HepG2 (cell line): ENCODE results near the gene DLAT. TPM values are rescaled to one million over a fixed set of nuclear protein-coding genes. Genes with fewer than 3 reads are reported as not detected.
A peak's percentile ranks its signal among the peaks of the same experiment; 100 is the strongest.

ENCODE experiments used
- ATAC-seq: fragments of 200-7000 bp; cut with Tn5 transposase; 3 replicates; pipeline ENCODE4 v1.9.1; 2020; ENCODE audit warnings: mild to moderate bottlenecking, moderate library complexity
- BruUV-seq: library from RNA; stranded (reverse); fragments of 400-500 nt; replicated peaks from 2 replicates; lab custom pipeline; 2021; lab: Mats Ljungman, UMichigan
- CTCF ChIA-PET: fragments of 300-600 bp; formaldehyde crosslinking; extraction: SDS; loops from one replicate; lab custom pipeline; 2021; ENCODE audit warnings: low total read pairs, inconsistent platforms, low intra/inter-chr PET ratio; lab: Yijun Ruan, JAX
- POLR2A ChIA-PET: fragments of 350-600 bp; sonication (Branson Sonifier 250); formaldehyde crosslinking; loops from one replicate; lab custom pipeline; 2020; ENCODE audit warnings: antibody characterized with exemption, inconsistent platforms; lab: Yijun Ruan, JAX
- DNase-seq: peaks from one replicate; pipeline ENCODE4 v3.0.0-alpha.2; 2015; ENCODE audit warnings: low spot score
- FAIRE-seq: peaks from 3 replicates; lab custom pipeline; 2011; peaks lifted over from hg19 to GRCh38; lab: Jason Lieb, UNC
- H2AFZ ChIP-seq: one replicate; pipeline ENCODE4 v1.6.1; 2011; ENCODE audit warnings: low read length, inconsistent platforms
- H3K27ac ChIP-seq: fragments of 300-600 bp; 3 replicates; pipeline ENCODE4 v1.8.0; 2011; ENCODE audit warnings: mixed run types, mild to moderate bottlenecking, mixed read lengths, low read length, inconsistent platforms; ENCODE audit not compliant: insufficient read depth; ENCODE audit errors: extremely low read length
- H3K27me3 ChIP-seq, 2 experiments: fragments of 200-600 bp in 1 of 2; 2 replicates in 1 of 2; 3 replicates in 1 of 2; pipeline versions ENCODE4 v1.6.0 to v1.8.0; 2011; ENCODE audit warnings: low read length in 2 of 2, mild to moderate bottlenecking in 2 of 2, moderate library complexity in 2 of 2, inconsistent platforms in 1 of 2; ENCODE audit not compliant: insufficient read depth in 2 of 2, control insufficient read depth in 1 of 2
- H3K36me3 ChIP-seq, 2 experiments: fragments of 200-600 bp in 1 of 2; replicated peaks in 1 of 2; 2 replicates in 1 of 2; 3 replicates in 1 of 2; pipeline versions ENCODE4 v1.5.1 to v1.8.0; 2011; ENCODE audit warnings: low read length in 2 of 2, inconsistent platforms in 1 of 2; ENCODE audit not compliant: insufficient read depth in 2 of 2, control insufficient read depth in 1 of 2
- H3K4me1 ChIP-seq: 2 replicates; pipeline ENCODE4 v1.5.1; 2012; ENCODE audit warnings: low read length, inconsistent platforms; ENCODE audit not compliant: insufficient read depth
- H3K4me2 ChIP-seq: 2 replicates; pipeline ENCODE4 v1.6.0; 2011; ENCODE audit warnings: low read depth, low read length, inconsistent platforms
- H3K4me3 ChIP-seq, 3 experiments: fragments of 200-600 bp in 1 of 3; sonication (generic), shearing (Covaris generic) in 1 of 3; replicated peaks in 1 of 3; 2 replicates each; pipeline ENCODE4 v1.5.1; 2011 to 2016; ENCODE audit warnings: low read length in 3 of 3, inconsistent platforms in 2 of 3, low read depth in 2 of 3, mild to moderate bottlenecking in 2 of 3, control low read depth in 1 of 3, mixed read lengths in 1 of 3; ENCODE audit not compliant: insufficient read depth in 1 of 3
- H3K79me2 ChIP-seq: one replicate; pipeline ENCODE4 v1.6.1; 2011; ENCODE audit warnings: low read length, inconsistent platforms; ENCODE audit not compliant: insufficient read depth
- H3K9ac ChIP-seq: 2 replicates; pipeline ENCODE4 v1.6.0; 2011; ENCODE audit warnings: mild to moderate bottlenecking, low read depth, low read length, inconsistent platforms; ENCODE audit not compliant: insufficient read depth
- H3K9me3 ChIP-seq: 2 replicates; pipeline ENCODE4 v1.5.1; 2012; ENCODE audit warnings: mild to moderate bottlenecking, low read length
- H4K20me1 ChIP-seq: 2 replicates; pipeline ENCODE4 v1.6.0; 2011; ENCODE audit warnings: inconsistent platforms, mild to moderate bottlenecking, low read length, moderate library complexity; ENCODE audit not compliant: insufficient read depth
- BHLHE40 ChIP-seq: IDR thresholded peaks from 2 replicates; pipeline ENCODE4 v1.6.1; 2011; ENCODE audit warnings: low read length, improper control_type of control experiment
- CBFB ChIP-seq: sonication (generic); formaldehyde crosslinking; IDR thresholded peaks from 2 replicates; pipeline ENCODE4 v1.4.0; 2020; ENCODE audit warnings: missing genetic modification reagents
- DRAP1 ChIP-seq: IDR thresholded peaks from 2 replicates; pipeline ENCODE4 v1.6.1; 2016; ENCODE audit warnings: missing genetic modification reagents, missing compliant biosample characterization
- EHMT2 ChIP-seq: fragments of 200-600 bp; sonication (generic); IDR thresholded peaks from 2 replicates; pipeline ENCODE4 v1.7.0; 2017; ENCODE audit warnings: antibody characterized with exemption, low read depth, low read length, borderline replicate concordance
- ETS1 ChIP-seq: sonication (generic); formaldehyde crosslinking; IDR thresholded peaks from 2 replicates; pipeline ENCODE4 v1.4.0; 2020; ENCODE audit warnings: missing genetic modification reagents
- HMG20A ChIP-seq: IDR thresholded peaks from 2 replicates; pipeline ENCODE4 v1.6.1; 2016; ENCODE audit warnings: borderline replicate concordance
- HNF4G ChIP-seq, 2 experiments: sonication (generic) in 1 of 2; formaldehyde crosslinking in 1 of 2; IDR thresholded peaks; 2 replicates each; pipeline versions ENCODE4 v1.4.0 to v1.6.1; 2011 to 2020; ENCODE audit warnings: borderline replicate concordance in 2 of 2, low read depth in 2 of 2, mild to moderate bottlenecking in 2 of 2, low read length in 1 of 2, missing genetic modification reagents in 1 of 2, moderate library complexity in 1 of 2
- JUN ChIP-seq: sonication (generic); formaldehyde crosslinking; IDR thresholded peaks from 2 replicates; pipeline ENCODE4 v1.4.0; 2020; ENCODE audit warnings: mild to moderate bottlenecking, missing genetic modification reagents
- MAZ ChIP-seq, 2 experiments: sonication (generic) in 1 of 2; formaldehyde crosslinking in 1 of 2; IDR thresholded peaks; 2 replicates each; pipeline versions ENCODE4 v1.5.0 to v1.6.1; 2012 to 2020; ENCODE audit warnings: low read depth in 2 of 2, mild to moderate bottlenecking in 2 of 2, borderline replicate concordance in 1 of 2, improper control_type of control experiment in 1 of 2, low read length in 1 of 2, missing genetic modification reagents in 1 of 2, moderate library complexity in 1 of 2
- MEIS2 ChIP-seq: sonication (generic); formaldehyde crosslinking; IDR thresholded peaks from 2 replicates; pipeline ENCODE4 v1.9.0; 2021; ENCODE audit warnings: mild to moderate bottlenecking, missing genetic modification reagents
- SMC3 ChIP-seq: IDR thresholded peaks from 2 replicates; pipeline ENCODE4 v1.6.1; 2011; ENCODE audit warnings: low read length, improper control_type of control experiment
- TP53 ChIP-seq: sonication (generic); formaldehyde crosslinking; conservative IDR thresholded peaks from 2 replicates; pipeline ENCODE4 v1.4.0; 2020; ENCODE audit warnings: missing genetic modification reagents
- ZBTB7A ChIP-seq: sonication (generic); formaldehyde crosslinking; IDR thresholded peaks from 2 replicates; pipeline ENCODE4 v1.8.0; 2022; ENCODE audit warnings: mild to moderate bottlenecking, missing genetic modification reagents
- ZBTB8A ChIP-seq: sonication (generic); formaldehyde crosslinking; IDR thresholded peaks from 2 replicates; pipeline ENCODE4 v1.4.0; 2020; ENCODE audit warnings: mild to moderate bottlenecking, low read depth, missing genetic modification reagents, borderline replicate concordance
- ZNF224 ChIP-seq: sonication (generic); formaldehyde crosslinking; IDR thresholded peaks from 2 replicates; pipeline ENCODE4 v1.5.0; 2020; ENCODE audit warnings: mild to moderate bottlenecking, missing genetic modification reagents
- ZNF274 ChIP-seq: sonication (generic); formaldehyde crosslinking; IDR thresholded peaks from 2 replicates; pipeline ENCODE4 v1.5.1; 2020; ENCODE audit warnings: mild to moderate bottlenecking, missing genetic modification reagents
- ZNF468 ChIP-seq: sonication (generic); formaldehyde crosslinking; IDR thresholded peaks from 2 replicates; pipeline ENCODE4 v1.8.0; 2022; ENCODE audit warnings: mild to moderate bottlenecking, moderate library complexity, missing genetic modification reagents
- WGBS: methylation state at CpG from one replicate; pipeline ENCODE4 v1.1.6; 2017; ENCODE audit warnings: low lambda C conversion rate; 5-methylcytosine and 5-hydroxymethylcytosine counted together
- in situ Hi-C: cut with HindIII; loops from 2 replicates; pipeline ENCODE4 v1.10.0; 2017; ENCODE audit warnings: low pct_unique_long_range_greater_than_20kb; ENCODE audit not compliant: extremely low pct_ligation_motif_present
- intact Hi-C: fragments of 100-400 bp; cut with micrococcal nuclease; formaldehyde crosslinking; loops from one replicate; pipeline ENCODE4 v1.10.0; 2022; ENCODE audit not compliant: unreplicated experiment
- polyA plus RNA-seq, 8 experiments: library from polyadenylated mRNA; depleted of rRNA in 3 of 8; stranded (reverse) in 7 of 8; unstranded in 1 of 8; fragments of >200 nt; fragmentation: Illumina TruSeq in 4 of 8; extraction: Trizol in 4 of 8; gene quantifications; 2 replicates each; pipeline versions ENCODE4 v1.2.1 to v1.2.3, GENCODE V29; 2011 to 2016; ENCODE audit warnings: low read depth in 4 of 8, missing spikeins in 1 of 8, mixed read lengths in 1 of 8; ENCODE audit not compliant: insufficient read depth in 1 of 8
- total RNA-seq, 5 experiments: library from RNA; depleted of rRNA; stranded (reverse); fragments of >200 nt; fragmentation: Illumina TruSeq; extraction: Trizol; gene quantifications; 2 replicates each; pipeline ENCODE4 v1.2.3, GENCODE V29; 2016; ENCODE audit warnings: low read depth in 1 of 5
- TF ChIP-seq, protein P1 (sequence below): IDR thresholded peaks from 2 replicates; pipeline ENCODE4 v1.4.0; 2020; ENCODE audit warnings: mild to moderate bottlenecking, missing genetic modification reagents

Gene DLAT
- total and polyA plus RNA-seq, 2 of the 13 experiments (the other 11 are each of a cell fraction or from before 2014, with no cell fraction given), result 26.4 to 62.2 TPM

DNA sequence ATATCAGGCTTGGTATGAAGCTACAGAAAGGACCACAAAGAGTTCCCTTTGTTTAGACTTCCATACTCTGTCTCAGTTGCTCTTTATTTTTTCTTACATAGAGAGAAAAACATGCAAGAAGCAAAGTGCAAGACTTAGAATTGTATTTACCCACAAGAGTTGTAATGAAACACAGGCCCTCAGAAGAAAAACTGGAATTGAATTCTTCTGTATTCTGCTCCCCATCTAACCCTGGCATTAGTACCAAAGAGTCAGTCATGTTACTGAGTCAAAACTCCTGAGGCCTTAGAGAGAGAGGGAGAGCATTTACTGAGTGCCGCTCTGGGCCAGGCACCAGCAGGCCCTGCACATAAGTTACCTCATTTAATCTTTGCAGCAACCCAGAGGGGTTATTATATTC lies 43.9 kb upstream of the DLAT start (continued):
- TF ChIP-seq SMC3, result no peak
- no peak for TF ChIP-seq ZBTB8A (CRISPR knock-in tag)
- no peak for TF ChIP-seq HMG20A (CRISPR knock-in tag)

GRCh38 chr11:111982019-111982464 lies 43.2 kb upstream of the DLAT start:
- Histone ChIP-seq H3K9me3 (no peaks in the 10 kb centered on the region), H3K4me2 (peak overlapping the region; percentile 72), H2AFZ (peak overlapping the region; percentile 49), H3K36me3 (peaks cover 0 to 29% of the 10 kb centered on the region in 2 experiments; a peak in 2 of 5 replicates), H3K27me3 (no peaks in the 10 kb centered on the region), H4K20me1 (no peaks in the 10 kb centered on the region), H3K27ac (peak overlapping the region; percentile 78), H3K4me3 (no peak overlapping the region; a peak in 1 of 6 replicates), H3K4me1 (peaks cover 40% of the 10 kb centered on the region), H3K9ac (0 out of 2 replicates have a peak overlapping the region, but pooled peaks have one; percentile 61), H3K79me2 (no peaks in the 10 kb centered on the region)
- CTCF ChIA-PET, result interaction anchor here (1.4 to 1.9 kb wide), 2 partner anchors 50 to 103 kb away, joined by 7 to 10 read pairs; partner anchors contain the start of genes CFAP68 and FDXACB1
- FAIRE-seq (peak; percentile 92), DNase-seq (peak; percentile 70), ATAC-seq (peak; percentile 86)
- in situ Hi-C loops, result no loop called here
- WGBS, result 22% methylated on average over 7 of the region's 7 CpGs
- POLR2A ChIA-PET, result interaction anchor here (0.9 to 3.0 kb wide), 13 partner anchors 15 to 111 kb away, joined by 3 to 18 read pairs (median 5); partner anchors contain the start of genes ALG9, C11orf52, DIXDC1 and DLAT
- intact Hi-C loops, result loop anchor here (1.0 to 2.0 kb wide), 4 partner anchors 43 to 104 kb away; partner anchors contain the start of gene DLAT
- no TSS peak for BruUV-seq
- no peak for TF ChIP-seq EHMT2
- no peak for TF ChIP-seq MAZ (IDR thresholded peaks at IDR 0.05; ENCODE audit: borderline replicate concordance, low read depth, low read length)
- no peak for TF ChIP-seq MAZ (CRISPR knock-in tag; IDR thresholded peaks at IDR 0.05; ENCODE audit: low read depth)
- TF ChIP-seq, protein P1, sequence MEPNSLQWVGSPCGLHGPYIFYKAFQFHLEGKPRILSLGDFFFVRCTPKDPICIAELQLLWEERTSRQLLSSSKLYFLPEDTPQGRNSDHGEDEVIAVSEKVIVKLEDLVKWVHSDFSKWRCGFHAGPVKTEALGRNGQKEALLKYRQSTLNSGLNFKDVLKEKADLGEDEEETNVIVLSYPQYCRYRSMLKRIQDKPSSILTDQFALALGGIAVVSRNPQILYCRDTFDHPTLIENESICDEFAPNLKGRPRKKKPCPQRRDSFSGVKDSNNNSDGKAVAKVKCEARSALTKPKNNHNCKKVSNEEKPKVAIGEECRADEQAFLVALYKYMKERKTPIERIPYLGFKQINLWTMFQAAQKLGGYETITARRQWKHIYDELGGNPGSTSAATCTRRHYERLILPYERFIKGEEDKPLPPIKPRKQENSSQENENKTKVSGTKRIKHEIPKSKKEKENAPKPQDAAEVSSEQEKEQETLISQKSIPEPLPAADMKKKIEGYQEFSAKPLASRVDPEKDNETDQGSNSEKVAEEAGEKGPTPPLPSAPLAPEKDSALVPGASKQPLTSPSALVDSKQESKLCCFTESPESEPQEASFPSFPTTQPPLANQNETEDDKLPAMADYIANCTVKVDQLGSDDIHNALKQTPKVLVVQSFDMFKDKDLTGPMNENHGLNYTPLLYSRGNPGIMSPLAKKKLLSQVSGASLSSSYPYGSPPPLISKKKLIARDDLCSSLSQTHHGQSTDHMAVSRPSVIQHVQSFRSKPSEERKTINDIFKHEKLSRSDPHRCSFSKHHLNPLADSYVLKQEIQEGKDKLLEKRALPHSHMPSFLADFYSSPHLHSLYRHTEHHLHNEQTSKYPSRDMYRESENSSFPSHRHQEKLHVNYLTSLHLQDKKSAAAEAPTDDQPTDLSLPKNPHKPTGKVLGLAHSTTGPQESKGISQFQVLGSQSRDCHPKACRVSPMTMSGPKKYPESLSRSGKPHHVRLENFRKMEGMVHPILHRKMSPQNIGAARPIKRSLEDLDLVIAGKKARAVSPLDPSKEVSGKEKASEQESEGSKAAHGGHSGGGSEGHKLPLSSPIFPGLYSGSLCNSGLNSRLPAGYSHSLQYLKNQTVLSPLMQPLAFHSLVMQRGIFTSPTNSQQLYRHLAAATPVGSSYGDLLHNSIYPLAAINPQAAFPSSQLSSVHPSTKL, result 0 out of 2 replicates have a peak, but pooled peaks have one; percentile 10
- no peak for TF ChIP-seq HNF4G (IDR thresholded peaks at IDR 0.05; ENCODE audit: borderline replicate concordance, low read depth, low read length)
- TF ChIP-seq HNF4G (CRISPR knock-in tag; IDR thresholded peaks at IDR 0.05; ENCODE audit: borderline replicate concordance, low read depth), result no peak
- TF ChIP-seq MEIS2 (CRISPR knock-in tag), result no peak
- TF ChIP-seq ZNF274 (CRISPR knock-in tag), result no peak
- no peak for TF ChIP-seq ETS1 (CRISPR knock-in tag)
- no peak for TF ChIP-seq TP53 (CRISPR knock-in tag)
- no peak for TF ChIP-seq ZNF224 (CRISPR knock-in tag)
- no peak for TF ChIP-seq ZBTB7A
- no peak for TF ChIP-seq BHLHE40
- no peak for TF ChIP-seq ZNF468 (CRISPR knock-in tag)
- peak; percentile 31; the same call in 1 of the 2 replicates for TF ChIP-seq DRAP1 (CRISPR knock-in tag)
- no peak for TF ChIP-seq JUN (CRISPR knock-in tag)
- no peak for TF ChIP-seq CBFB (CRISPR knock-in tag)
